ENCODE data around the gene PRRC2A. TPM values are rescaled to one million over a fixed set of nuclear protein-coding genes. Genes with fewer than 3 reads are reported as not detected.

Gene PRRC2A
- total and polyA plus RNA-seq, 2 donors, result 35.3 to 148 TPM

DNA sequence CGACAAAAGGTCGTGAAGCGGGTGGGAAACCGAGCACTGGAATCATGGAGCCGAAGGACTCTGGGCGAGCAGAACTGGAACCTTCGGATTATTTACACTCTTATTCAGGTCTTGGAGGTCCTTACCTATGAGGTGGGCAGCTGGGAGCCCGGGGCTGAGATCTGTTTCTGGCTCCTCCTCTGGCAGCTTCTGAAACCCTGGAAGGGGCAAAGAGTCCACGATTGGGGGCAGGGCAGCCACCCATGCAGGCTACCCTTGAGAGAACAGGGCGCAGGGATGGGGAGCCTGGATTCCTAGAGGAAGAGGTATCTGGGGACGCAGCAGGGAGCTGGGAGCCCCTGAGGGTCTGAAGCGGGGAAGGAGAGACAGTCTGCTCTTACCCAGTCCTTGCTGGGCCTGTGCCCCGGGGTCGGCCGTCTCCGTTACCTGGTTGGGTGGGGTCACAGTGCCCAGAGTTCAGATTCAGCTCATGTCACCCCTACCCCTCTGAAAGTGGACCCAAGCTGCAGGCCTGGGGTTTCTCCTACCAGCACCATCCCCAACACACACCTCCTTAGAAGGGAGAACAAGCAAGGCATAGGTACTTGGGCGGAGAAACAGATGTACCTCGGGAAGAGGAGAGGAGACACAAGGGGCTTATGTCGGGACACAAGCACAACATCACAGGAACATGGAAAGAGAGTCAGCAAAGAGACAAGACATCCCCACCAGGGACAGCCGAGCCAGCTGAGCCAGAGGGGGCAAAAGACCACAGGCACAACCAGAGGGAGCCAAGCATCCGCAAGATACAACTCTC is 38.9 kb upstream of the PRRC2A start:
- peaks cover 0 to 24% of the 10 kb centered on the region in 2 donors for H3K36me3 ChIP-seq (ENCODE audit: control insufficient read depth in 2 of 2, insufficient read depth in 2 of 2, low read length in 1 of 2)
- H3K4me1 ChIP-seq (ENCODE audit: control insufficient read depth in 2 of 2, insufficient read depth in 2 of 2, low read length in 2 of 2), result peaks cover 43 to 90% of the 10 kb centered on the region in 2 donors
- DNase-seq (ENCODE audit: low read depth in 6 of 9, low spot score in 9 of 9), result peak in 1 of 9 donors; percentile 73
- H3K27me3 ChIP-seq (ENCODE audit: control insufficient read depth in 2 of 2, insufficient read depth in 1 of 2, low read length in 1 of 2), result no peaks in the 10 kb centered on the region
- 3% methylated on average over 21 of the region's 21 CpGs for WGBS
- peak overlapping the region; percentile 68 to 84 for H3K4me3 ChIP-seq (ENCODE audit: low read length in 2 of 2)
- peak overlapping the region; percentile 98 for H3K27ac ChIP-seq (ENCODE audit: low read depth in 1 of 2, low read length in 1 of 2)
- peaks cover 0 to 11% of the 10 kb centered on the region in 2 donors for H3K9me3 ChIP-seq (ENCODE audit: control insufficient read depth in 2 of 2, insufficient read depth in 1 of 2, low read length in 1 of 2)

GRCh38 chr6:31582230-31582643 is 38.3 kb upstream of the PRRC2A start, which contains the start of gene LTB:
Gene LTB, minus strand, starts transcription at chr6:31582424. Its CDS starts 7 bp downstream, at chr6:31582417.
- H3K4me1 ChIP-seq (ENCODE audit: control insufficient read depth in 2 of 2, insufficient read depth in 2 of 2, low read length in 2 of 2), result peaks cover 46 to 90% of the 10 kb centered on the region in 2 donors
- H3K9me3 ChIP-seq (ENCODE audit: control insufficient read depth in 2 of 2, insufficient read depth in 1 of 2, low read length in 1 of 2), result peaks cover 0 to 13% of the 10 kb centered on the region in 2 donors
- H3K27me3 ChIP-seq (ENCODE audit: control insufficient read depth in 2 of 2, insufficient read depth in 1 of 2, low read length in 1 of 2), result no peaks in the 10 kb centered on the region
- H3K27ac ChIP-seq (ENCODE audit: low read depth in 1 of 2, low read length in 1 of 2), result peak within 1 kb of the TSS; percentile 98
- H3K4me3 ChIP-seq (ENCODE audit: low read length in 2 of 2), result peak within 1 kb of the TSS; percentile 68 to 84
- H3K36me3 ChIP-seq (ENCODE audit: control insufficient read depth in 2 of 2, insufficient read depth in 2 of 2, low read length in 1 of 2), result peaks cover 0 to 20% of the 10 kb centered on the region in 2 donors
- WGBS, result 9% methylated on average over 3 of the region's 3 CpGs
- DNase-seq (ENCODE audit: low read depth in 6 of 9, low spot score in 9 of 9), result peak in 6 of 9 donors; percentile 78 to 95 (median 89)

DNA sequence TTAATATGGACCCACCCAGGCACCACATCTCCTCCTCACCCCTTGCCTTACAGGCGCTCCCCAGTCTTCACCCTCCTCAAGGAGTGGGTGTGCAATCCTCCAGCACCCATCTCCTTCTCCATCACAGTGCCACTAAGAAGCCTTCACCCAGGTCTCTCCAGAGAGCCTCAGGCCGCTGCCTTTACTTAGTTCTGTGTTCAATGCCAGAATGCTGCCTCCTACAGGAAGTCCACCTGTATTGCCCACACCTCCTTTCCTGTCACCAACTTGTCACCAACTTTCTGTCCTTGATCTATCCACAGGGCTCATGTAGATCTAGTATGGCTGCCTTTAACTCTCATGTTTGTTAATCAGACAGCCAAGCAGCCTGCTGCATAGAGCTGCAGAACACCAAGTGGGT is 35.0 kb upstream of the PRRC2A start:
- H3K4me1 ChIP-seq (ENCODE audit: control insufficient read depth in 2 of 2, insufficient read depth in 2 of 2, low read length in 2 of 2), result peaks cover 49 to 78% of the 10 kb centered on the region in 2 donors
- H3K4me3 ChIP-seq (ENCODE audit: low read length in 2 of 2), result no peak overlapping the region
- H3K27me3 ChIP-seq (ENCODE audit: control insufficient read depth in 2 of 2, insufficient read depth in 1 of 2, low read length in 1 of 2), result no peaks in the 10 kb centered on the region
- H3K27ac ChIP-seq (ENCODE audit: low read depth in 1 of 2, low read length in 1 of 2), result peak overlapping the region; percentile 89 to 95
- 89% methylated on average over 2 of the region's 2 CpGs for WGBS
- peaks cover 0 to 5% of the 10 kb centered on the region in 2 donors for H3K36me3 ChIP-seq (ENCODE audit: control insufficient read depth in 2 of 2, insufficient read depth in 2 of 2, low read length in 1 of 2)
- peaks cover 0 to 13% of the 10 kb centered on the region in 2 donors for H3K9me3 ChIP-seq (ENCODE audit: control insufficient read depth in 2 of 2, insufficient read depth in 1 of 2, low read length in 1 of 2)
- peak in 6 of 9 donors; percentile 47 to 86 (median 63) for DNase-seq (ENCODE audit: low read depth in 6 of 9, low spot score in 9 of 9)

GRCh38 chr6:31586008-31586407 is 34.5 kb upstream of the PRRC2A start, which contains the start of gene LST1:
Gene LST1, plus strand, starts transcription at chr6:31586277. Its CDS starts 1,023 bp downstream, at chr6:31587300.
- 24% methylated on average over 1 of the region's 1 CpG for WGBS
- peak within 1 kb of the TSS; percentile 89 to 95 for H3K27ac ChIP-seq (ENCODE audit: low read depth in 1 of 2, low read length in 1 of 2)
- H3K9me3 ChIP-seq (ENCODE audit: control insufficient read depth in 2 of 2, insufficient read depth in 1 of 2, low read length in 1 of 2), result peaks cover 0 to 13% of the 10 kb centered on the region in 2 donors
- H3K36me3 ChIP-seq (ENCODE audit: control insufficient read depth in 2 of 2, insufficient read depth in 2 of 2, low read length in 1 of 2), result peaks cover 0 to 4% of the 10 kb centered on the region in 2 donors
- H3K27me3 ChIP-seq (ENCODE audit: control insufficient read depth in 2 of 2, insufficient read depth in 1 of 2, low read length in 1 of 2), result no peaks in the 10 kb centered on the region
- no peak for DNase-seq (ENCODE audit: low read depth in 6 of 9, low spot score in 9 of 9)
- H3K4me3 ChIP-seq (ENCODE audit: low read length in 2 of 2), result peak within 1 kb of the TSS; percentile 23 to 65
- peaks cover 49 to 76% of the 10 kb centered on the region in 2 donors for H3K4me1 ChIP-seq (ENCODE audit: control insufficient read depth in 2 of 2, insufficient read depth in 2 of 2, low read length in 2 of 2)

GRCh38 chr6:31586599-31587281 is 33.8 kb upstream of the PRRC2A start:
- Histone ChIP-seq H3K36me3 (ENCODE audit: control insufficient read depth in 2 of 2, insufficient read depth in 2 of 2, low read length in 1 of 2) (peaks cover 0 to 4% of the 10 kb centered on the region in 2 donors), H3K27me3 (ENCODE audit: control insufficient read depth in 2 of 2, insufficient read depth in 1 of 2, low read length in 1 of 2) (no peaks in the 10 kb centered on the region), H3K9me3 (ENCODE audit: control insufficient read depth in 2 of 2, insufficient read depth in 1 of 2, low read length in 1 of 2) (peaks cover 0 to 12% of the 10 kb centered on the region in 2 donors), H3K4me1 (ENCODE audit: control insufficient read depth in 2 of 2, insufficient read depth in 2 of 2, low read length in 2 of 2) (peaks cover 49 to 80% of the 10 kb centered on the region in 2 donors), H3K4me3 (ENCODE audit: low read length in 2 of 2) (peak overlapping the region; percentile 23 to 65), H3K27ac (ENCODE audit: low read depth in 1 of 2, low read length in 1 of 2) (peak overlapping the region; percentile 89 to 95)
- WGBS, result 22% methylated on average over 9 of the region's 9 CpGs
- DNase-seq (ENCODE audit: low read depth in 6 of 9, low spot score in 9 of 9), result peak in 7 of 9 donors; percentile 63 to 91 (median 76)

GRCh38 chr6:31587791-31588777 is 32.4 kb upstream of the PRRC2A start:
- H3K4me1 ChIP-seq (ENCODE audit: control insufficient read depth in 2 of 2, insufficient read depth in 2 of 2, low read length in 2 of 2), result peaks cover 49 to 77% of the 10 kb centered on the region in 2 donors
- H3K27me3 ChIP-seq (ENCODE audit: control insufficient read depth in 2 of 2, insufficient read depth in 1 of 2, low read length in 1 of 2), result no peaks in the 10 kb centered on the region
- DNase-seq (ENCODE audit: low read depth in 6 of 9, low spot score in 9 of 9), result peak in 1 of 9 donors; percentile 42
- H3K4me3 ChIP-seq (ENCODE audit: low read length in 2 of 2), result peak overlapping the region; percentile 22 to 65
- WGBS, result 43% methylated on average over 12 of the region's 12 CpGs
- peaks cover 0 to 3% of the 10 kb centered on the region in 2 donors for H3K9me3 ChIP-seq (ENCODE audit: control insufficient read depth in 2 of 2, insufficient read depth in 1 of 2, low read length in 1 of 2)
- H3K36me3 ChIP-seq (ENCODE audit: control insufficient read depth in 2 of 2, insufficient read depth in 2 of 2, low read length in 1 of 2), result peaks cover 0 to 4% of the 10 kb centered on the region in 2 donors
- H3K27ac ChIP-seq (ENCODE audit: low read depth in 1 of 2, low read length in 1 of 2), result peak overlapping the region; percentile 68 to 95

GRCh38 chr6:31588871-31589650 is 31.5 kb upstream of the PRRC2A start:
- Histone ChIP-seq H3K4me3 (ENCODE audit: low read length in 2 of 2) (no peak overlapping the region), H3K9me3 (ENCODE audit: control insufficient read depth in 2 of 2, insufficient read depth in 1 of 2, low read length in 1 of 2) (peaks cover 0 to 6% of the 10 kb centered on the region in 2 donors), H3K4me1 (ENCODE audit: control insufficient read depth in 2 of 2, insufficient read depth in 2 of 2, low read length in 2 of 2) (peaks cover 55 to 77% of the 10 kb centered on the region in 2 donors), H3K36me3 (ENCODE audit: control insufficient read depth in 2 of 2, insufficient read depth in 2 of 2, low read length in 1 of 2) (peaks cover 0 to 4% of the 10 kb centered on the region in 2 donors), H3K27me3 (ENCODE audit: control insufficient read depth in 2 of 2, insufficient read depth in 1 of 2, low read length in 1 of 2) (no peaks in the 10 kb centered on the region), H3K27ac (ENCODE audit: low read depth in 1 of 2, low read length in 1 of 2) (peak overlapping the region in 1 of 2 donors; percentile 95)
- peak in 1 of 9 donors; percentile 0 for DNase-seq (ENCODE audit: low read depth in 6 of 9, low spot score in 9 of 9)
- 90% methylated on average over 9 of the region's 9 CpGs for WGBS
